Endothelial cell of umbilical vein (primary cell): ENCODE data around the gene TSPOAP1.

Source experiments
- CTCF ChIP-seq, 2 donors: IDR thresholded peaks; 1 replicate in 1 of 2; 2 replicates in 1 of 2; pipeline ENCODE4 v1.5.1; 2011; ENCODE audit warnings: low read length in 2 of 2, mild to moderate bottlenecking in 2 of 2, moderate library complexity in 2 of 2, control low read depth in 1 of 2, inconsistent platforms in 1 of 2, low read depth in 1 of 2; ENCODE audit not compliant: insufficient read depth in 1 of 2; ENCODE audit errors: extremely low read depth in 1 of 2
- EZH2 ChIP-seq: IDR thresholded peaks from 2 replicates; pipeline ENCODE4 v1.6.1; 2012; ENCODE audit warnings: borderline replicate concordance, low read depth, mild to moderate bottlenecking, moderate library complexity, low read length, inconsistent platforms; ENCODE audit not compliant: severe bottlenecking

GRCh38 chr17:58305626-58306025 is 23.0 kb downstream of the TSPOAP1 start:
- no peak for TF ChIP-seq EZH2
- no peak for TF ChIP-seq CTCF (IDR thresholded peaks at IDR 0.05; ENCODE audit: extremely low read depth in 1 of 2, insufficient read depth in 1 of 2, low read depth in 1 of 2, low read length in 2 of 2)
